ENCODE measurements around the gene SPTBN4. TPM values are rescaled to one million over a fixed set of nuclear protein-coding genes. Genes with fewer than 3 reads are reported as not detected.

Gene SPTBN4
- total RNA-seq, 1 experiment from 2014 or later, result 0.82 TPM

GRCh38 chr19:40582467-40582866, 115.7 kb downstream of the SPTBN4 start:
- no peak overlapping the region for H3K27ac Mint-ChIP-seq (ENCODE audit: unreplicated experiment)
- no peaks in the 10 kb centered on the region for H3K27me3 Mint-ChIP-seq (ENCODE audit: insufficient read depth, unreplicated experiment)
- BruUV-seq (replicated peaks), result no TSS peak
- CTCF ChIA-PET, result no interaction called here
- H3K36me3 Mint-ChIP-seq (ENCODE audit: insufficient read depth, unreplicated experiment), result peaks cover 15% of the 10 kb centered on the region
- Histone ChIP-seq H3K27me3 (replicated peaks; ENCODE audit: control insufficient read depth, insufficient read depth, low read length) (no peaks in the 10 kb centered on the region), H3K4me3 (ENCODE audit: low read depth, low read length) (no peak overlapping the region), H3K4me1 (0 out of 2 replicates have a peak, but pooled peaks cover 3% of the 10 kb centered on the region), H3K9me3 (no peaks in the 10 kb centered on the region), H3K36me3 (ENCODE audit: control insufficient read depth, insufficient read depth, low read length) (no peaks in the 10 kb centered on the region)
- no peaks in the 10 kb centered on the region for H3K9me3 Mint-ChIP-seq (ENCODE audit: unreplicated experiment)
- H3K4me1 Mint-ChIP-seq (ENCODE audit: low read depth, unreplicated experiment), result peaks cover 18% of the 10 kb centered on the region
- POLR2A ChIA-PET, result no interaction called here
- no peak overlapping the region for H3K4me3 Mint-ChIP-seq (ENCODE audit: unreplicated experiment)
- no peak for TF ChIP-seq CTCF (IDR thresholded peaks at IDR 0.05; ENCODE audit: insufficient read depth in 1 of 2, low read depth in 1 of 2, low read length in 1 of 2, severe bottlenecking in 1 of 2, unreplicated experiment in 1 of 2)
- no peak for DNase-seq
- intact Hi-C loops (cut with micrococcal nuclease; ENCODE audit: unreplicated experiment), result no loop called here

GRCh38 chr19:40583283-40583682, 116.5 kb downstream of the SPTBN4 start:
- H3K9me3 Mint-ChIP-seq (ENCODE audit: unreplicated experiment), result no peaks in the 10 kb centered on the region

GRCh38 chr19:40584007-40584406, 117.2 kb downstream of the SPTBN4 start:
- CTCF ChIA-PET, result no interaction called here

More at GRCh38 chr19:40583283-40583682, 116.5 kb downstream of the SPTBN4 start:
- H3K4me3 ChIP-seq (ENCODE audit: low read depth, low read length), result no peak overlapping the region
- ChIA-PET POLR2A (no interaction called here), CTCF (no interaction called here)
- Mint-ChIP-seq H3K27ac (ENCODE audit: unreplicated experiment) (no peak overlapping the region), H3K36me3 (ENCODE audit: insufficient read depth, unreplicated experiment) (peaks cover 15% of the 10 kb centered on the region), H3K4me3 (ENCODE audit: unreplicated experiment) (no peak overlapping the region), H3K27me3 (ENCODE audit: insufficient read depth, unreplicated experiment) (no peaks in the 10 kb centered on the region), H3K4me1 (ENCODE audit: low read depth, unreplicated experiment) (peaks cover 11% of the 10 kb centered on the region)
- no peaks in the 10 kb centered on the region for H3K36me3 ChIP-seq (ENCODE audit: control insufficient read depth, insufficient read depth, low read length)
- TF ChIP-seq CTCF (IDR thresholded peaks at IDR 0.05; ENCODE audit: insufficient read depth in 1 of 2, low read depth in 1 of 2, low read length in 1 of 2, severe bottlenecking in 1 of 2, unreplicated experiment in 1 of 2), result no peak
- no peaks in the 10 kb centered on the region for H3K4me1 ChIP-seq
- DNase-seq, result no peak
- H3K9me3 ChIP-seq, result no peaks in the 10 kb centered on the region
- intact Hi-C loops (cut with micrococcal nuclease; ENCODE audit: unreplicated experiment), result no loop called here
- BruUV-seq (replicated peaks), result no TSS peak
- H3K27me3 ChIP-seq (replicated peaks; ENCODE audit: control insufficient read depth, insufficient read depth, low read length), result no peaks in the 10 kb centered on the region

More at GRCh38 chr19:40584007-40584406, 117.2 kb downstream of the SPTBN4 start:
- Histone ChIP-seq H3K27me3 (replicated peaks; ENCODE audit: control insufficient read depth, insufficient read depth, low read length) (no peaks in the 10 kb centered on the region), H3K4me1 (no peaks in the 10 kb centered on the region), H3K9me3 (no peaks in the 10 kb centered on the region), H3K4me3 (ENCODE audit: low read depth, low read length) (no peak overlapping the region), H3K36me3 (ENCODE audit: control insufficient read depth, insufficient read depth, low read length) (no peaks in the 10 kb centered on the region)
- H3K27ac Mint-ChIP-seq (ENCODE audit: unreplicated experiment), result no peak overlapping the region
- H3K36me3 Mint-ChIP-seq (ENCODE audit: insufficient read depth, unreplicated experiment), result peaks cover 10% of the 10 kb centered on the region
- intact Hi-C loops (cut with micrococcal nuclease; ENCODE audit: unreplicated experiment), result no loop called here
- no peaks in the 10 kb centered on the region for H3K27me3 Mint-ChIP-seq (ENCODE audit: insufficient read depth, unreplicated experiment)
- H3K4me3 Mint-ChIP-seq (ENCODE audit: unreplicated experiment), result no peak overlapping the region
- no peaks in the 10 kb centered on the region for H3K9me3 Mint-ChIP-seq (ENCODE audit: unreplicated experiment)
- no peak for TF ChIP-seq CTCF (IDR thresholded peaks at IDR 0.05; ENCODE audit: insufficient read depth in 1 of 2, low read depth in 1 of 2, low read length in 1 of 2, severe bottlenecking in 1 of 2, unreplicated experiment in 1 of 2)
- BruUV-seq (replicated peaks), result no TSS peak
- DNase-seq, result no peak
- H3K4me1 Mint-ChIP-seq (ENCODE audit: low read depth, unreplicated experiment), result peaks cover 7% of the 10 kb centered on the region
- POLR2A ChIA-PET, result no interaction called here
